ENCODE data around the gene MT1A.

DNA sequence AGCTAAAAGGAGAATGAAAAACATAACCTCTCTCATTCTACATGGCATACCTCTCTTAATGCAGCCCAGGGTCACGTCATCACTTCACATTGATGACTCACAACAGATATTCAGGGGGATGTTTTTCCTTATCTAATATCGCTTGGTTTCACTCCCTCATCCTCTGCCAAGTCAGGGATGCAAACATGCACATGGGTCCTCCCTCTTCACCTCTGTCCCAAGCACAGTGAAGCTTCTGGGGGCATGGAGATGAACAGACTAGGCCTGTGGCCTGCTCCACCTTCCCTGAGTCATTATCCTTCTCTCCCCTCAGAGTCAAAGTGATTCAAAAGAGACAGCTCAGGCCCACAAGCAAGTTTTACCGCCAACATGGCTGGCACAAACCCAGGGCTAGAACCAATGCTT is 32.4 kb upstream of the MT1A start:
- TF ChIP-seq, protein P1, sequence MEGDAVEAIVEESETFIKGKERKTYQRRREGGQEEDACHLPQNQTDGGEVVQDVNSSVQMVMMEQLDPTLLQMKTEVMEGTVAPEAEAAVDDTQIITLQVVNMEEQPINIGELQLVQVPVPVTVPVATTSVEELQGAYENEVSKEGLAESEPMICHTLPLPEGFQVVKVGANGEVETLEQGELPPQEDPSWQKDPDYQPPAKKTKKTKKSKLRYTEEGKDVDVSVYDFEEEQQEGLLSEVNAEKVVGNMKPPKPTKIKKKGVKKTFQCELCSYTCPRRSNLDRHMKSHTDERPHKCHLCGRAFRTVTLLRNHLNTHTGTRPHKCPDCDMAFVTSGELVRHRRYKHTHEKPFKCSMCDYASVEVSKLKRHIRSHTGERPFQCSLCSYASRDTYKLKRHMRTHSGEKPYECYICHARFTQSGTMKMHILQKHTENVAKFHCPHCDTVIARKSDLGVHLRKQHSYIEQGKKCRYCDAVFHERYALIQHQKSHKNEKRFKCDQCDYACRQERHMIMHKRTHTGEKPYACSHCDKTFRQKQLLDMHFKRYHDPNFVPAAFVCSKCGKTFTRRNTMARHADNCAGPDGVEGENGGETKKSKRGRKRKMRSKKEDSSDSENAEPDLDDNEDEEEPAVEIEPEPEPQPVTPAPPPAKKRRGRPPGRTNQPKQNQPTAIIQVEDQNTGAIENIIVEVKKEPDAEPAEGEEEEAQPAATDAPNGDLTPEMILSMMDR (IDR thresholded peaks at IDR 0.05), result no peak
- no peak for TF ChIP-seq POLR2AphosphoS5 (IDR thresholded peaks at IDR 0.05; ENCODE audit: low read depth, low read length)
- TF ChIP-seq, protein P2, sequence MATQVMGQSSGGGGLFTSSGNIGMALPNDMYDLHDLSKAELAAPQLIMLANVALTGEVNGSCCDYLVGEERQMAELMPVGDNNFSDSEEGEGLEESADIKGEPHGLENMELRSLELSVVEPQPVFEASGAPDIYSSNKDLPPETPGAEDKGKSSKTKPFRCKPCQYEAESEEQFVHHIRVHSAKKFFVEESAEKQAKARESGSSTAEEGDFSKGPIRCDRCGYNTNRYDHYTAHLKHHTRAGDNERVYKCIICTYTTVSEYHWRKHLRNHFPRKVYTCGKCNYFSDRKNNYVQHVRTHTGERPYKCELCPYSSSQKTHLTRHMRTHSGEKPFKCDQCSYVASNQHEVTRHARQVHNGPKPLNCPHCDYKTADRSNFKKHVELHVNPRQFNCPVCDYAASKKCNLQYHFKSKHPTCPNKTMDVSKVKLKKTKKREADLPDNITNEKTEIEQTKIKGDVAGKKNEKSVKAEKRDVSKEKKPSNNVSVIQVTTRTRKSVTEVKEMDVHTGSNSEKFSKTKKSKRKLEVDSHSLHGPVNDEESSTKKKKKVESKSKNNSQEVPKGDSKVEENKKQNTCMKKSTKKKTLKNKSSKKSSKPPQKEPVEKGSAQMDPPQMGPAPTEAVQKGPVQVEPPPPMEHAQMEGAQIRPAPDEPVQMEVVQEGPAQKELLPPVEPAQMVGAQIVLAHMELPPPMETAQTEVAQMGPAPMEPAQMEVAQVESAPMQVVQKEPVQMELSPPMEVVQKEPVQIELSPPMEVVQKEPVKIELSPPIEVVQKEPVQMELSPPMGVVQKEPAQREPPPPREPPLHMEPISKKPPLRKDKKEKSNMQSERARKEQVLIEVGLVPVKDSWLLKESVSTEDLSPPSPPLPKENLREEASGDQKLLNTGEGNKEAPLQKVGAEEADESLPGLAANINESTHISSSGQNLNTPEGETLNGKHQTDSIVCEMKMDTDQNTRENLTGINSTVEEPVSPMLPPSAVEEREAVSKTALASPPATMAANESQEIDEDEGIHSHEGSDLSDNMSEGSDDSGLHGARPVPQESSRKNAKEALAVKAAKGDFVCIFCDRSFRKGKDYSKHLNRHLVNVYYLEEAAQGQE (IDR thresholded peaks at IDR 0.05; ENCODE audit: insufficient read depth in 1 of 2, low read depth in 2 of 2, low read length in 1 of 2), result no peak
- TF ChIP-seq SIN3A (IDR thresholded peaks at IDR 0.05; ENCODE audit: borderline replicate concordance, insufficient read depth, low read depth, low read length), result no peak
